HG02973 (cell line): ENCODE results near the gene SEPTIN12.

Experiments used
- ATAC-seq: cut with Tn5 transposase; IDR thresholded peaks from one replicate; pipeline ENCODE4 v1.9.1; 2021; ENCODE audit warnings: moderate library complexity; ENCODE audit not compliant: unreplicated experiment

The SEPTIN12 gene

DNA sequence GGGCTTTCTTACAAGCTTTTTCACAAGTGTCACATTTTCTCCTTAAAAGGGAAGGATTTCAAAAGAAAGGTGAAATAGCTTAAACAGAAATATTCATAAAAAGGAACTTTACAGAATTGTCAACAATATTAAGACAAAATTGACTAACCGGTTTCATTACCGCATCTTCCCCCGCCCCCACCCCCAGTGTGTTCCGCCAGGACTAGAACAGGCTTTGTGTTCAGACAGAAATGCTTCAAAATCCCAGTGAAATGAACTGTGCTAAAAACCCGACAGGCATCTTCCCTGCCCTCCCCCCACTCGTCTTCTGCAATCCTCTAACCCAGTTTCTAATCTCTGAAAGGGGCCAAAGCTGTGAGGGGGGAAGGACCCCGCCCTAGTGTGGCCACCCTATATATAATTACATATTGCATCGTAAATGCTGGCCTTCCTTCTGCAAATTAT lies 15.3 kb upstream of the SEPTIN12 start:
- ATAC-seq: no peak

DNA sequence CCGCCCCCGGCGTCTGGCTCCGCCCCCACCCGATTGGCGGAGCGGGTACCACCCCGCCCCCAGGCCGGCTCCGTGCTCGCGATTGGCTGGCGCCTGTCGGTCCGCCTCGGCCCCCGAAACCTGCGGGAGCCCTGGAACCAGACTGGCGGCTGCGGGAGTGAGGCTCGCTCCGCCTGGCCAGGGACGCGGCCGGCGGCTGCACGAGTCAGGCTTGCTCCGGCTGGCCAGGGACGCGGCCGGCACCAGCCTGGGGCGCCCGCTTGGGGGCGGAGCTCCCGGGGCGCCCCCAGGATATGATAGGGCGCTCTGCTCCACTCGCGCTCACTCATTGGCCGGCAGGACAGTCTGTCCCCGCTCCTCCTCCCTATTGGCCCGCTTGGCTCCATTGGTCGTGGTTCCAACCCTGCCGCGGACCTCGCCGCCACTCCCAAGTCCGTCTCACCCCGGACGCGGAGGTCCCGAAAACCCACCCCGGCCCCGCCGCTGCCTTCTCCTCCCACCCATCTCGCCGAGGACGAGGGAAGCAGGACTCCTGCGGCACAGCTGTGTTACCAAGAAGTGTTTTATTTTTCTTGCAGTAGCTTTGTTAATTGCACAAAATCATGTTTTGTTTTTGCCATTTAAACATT lies 14.6 kb upstream of the SEPTIN12 start:
- peak; percentile 90 for ATAC-seq

DNA sequence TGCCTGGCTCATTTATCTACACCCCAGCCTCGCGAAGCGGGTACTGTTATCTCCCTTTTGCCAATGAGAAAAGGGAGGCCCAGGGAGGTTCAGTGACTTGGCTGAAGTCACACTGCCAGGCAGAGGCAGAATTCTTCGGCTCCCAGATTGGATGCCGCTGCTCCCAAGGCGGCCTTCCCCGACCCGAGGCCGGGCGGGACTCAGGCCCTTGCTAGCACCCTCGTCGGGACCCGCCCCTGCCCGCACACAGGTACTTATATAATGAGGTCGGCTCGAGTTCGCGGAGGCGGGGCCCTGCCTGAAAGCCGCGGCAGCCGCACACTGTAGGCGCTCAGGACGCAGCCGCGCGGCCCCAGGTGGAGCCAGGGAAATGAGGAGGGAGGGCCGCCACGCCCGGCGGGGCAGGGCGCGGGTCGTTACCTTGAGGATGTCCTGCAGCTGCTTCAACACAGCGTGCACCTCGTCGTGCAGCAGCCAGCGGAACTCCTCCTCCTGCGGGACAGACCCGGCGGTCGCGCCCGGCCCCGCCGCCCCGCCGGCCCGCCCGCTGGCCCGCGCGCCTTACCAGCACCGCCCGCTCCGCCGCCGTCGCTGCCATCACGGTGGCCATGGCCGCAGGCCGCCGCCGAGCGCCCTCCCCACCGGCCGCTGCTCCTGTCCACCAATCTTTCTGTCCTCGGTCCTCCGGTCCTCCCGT lies 14.0 kb upstream of the SEPTIN12 start, which contains the start of gene ROGDI:
Gene ROGDI, minus strand, starts transcription at position 672 of the 697 bp plus-strand sequence. Its CDS starts 62 bp downstream, at position 610.
- ATAC-seq: peak; percentile 38

- no peak for ATAC-seq
These were observed 13.2 kb upstream of the SEPTIN12 start for GRCh38 chr16:4801051-4801961.

GRCh38 chr16:4800290-4801041 lies 12.3 kb upstream of the SEPTIN12 start:
- ATAC-seq: no peak

DNA sequence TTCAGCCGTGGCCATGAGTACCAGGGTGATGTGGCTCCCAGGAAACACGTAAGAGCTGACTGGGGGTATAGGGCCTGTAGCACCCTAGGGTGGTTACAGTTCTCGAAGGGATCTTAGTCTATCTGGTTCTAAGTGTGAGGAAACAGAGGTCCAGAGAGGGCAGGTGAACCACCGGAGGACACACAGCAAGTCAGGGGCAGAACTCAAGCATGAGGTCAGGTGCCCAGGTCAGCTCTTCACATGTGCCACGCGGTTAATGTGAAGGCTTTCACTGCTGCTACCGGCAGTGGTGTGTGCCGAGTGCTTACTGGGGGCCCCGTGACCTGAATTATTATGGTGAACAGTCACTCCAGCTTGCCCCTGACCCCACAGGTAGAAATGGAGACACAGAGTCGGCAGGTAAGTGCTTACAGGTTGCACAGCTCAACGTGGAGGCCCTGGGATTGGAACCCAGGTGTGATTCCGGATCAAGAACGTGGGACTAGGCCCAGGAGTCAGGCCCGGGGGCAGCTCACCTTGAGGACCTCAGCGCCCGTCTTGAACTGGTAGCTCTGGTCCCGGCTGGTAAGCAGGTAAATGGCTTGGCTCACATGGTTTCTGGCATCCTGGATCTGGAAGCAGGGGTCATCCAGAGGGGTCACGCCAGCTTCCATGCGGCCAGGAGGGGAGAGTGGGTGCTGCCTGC lies 11.2 kb upstream of the SEPTIN12 start:
- no peak for ATAC-seq

DNA sequence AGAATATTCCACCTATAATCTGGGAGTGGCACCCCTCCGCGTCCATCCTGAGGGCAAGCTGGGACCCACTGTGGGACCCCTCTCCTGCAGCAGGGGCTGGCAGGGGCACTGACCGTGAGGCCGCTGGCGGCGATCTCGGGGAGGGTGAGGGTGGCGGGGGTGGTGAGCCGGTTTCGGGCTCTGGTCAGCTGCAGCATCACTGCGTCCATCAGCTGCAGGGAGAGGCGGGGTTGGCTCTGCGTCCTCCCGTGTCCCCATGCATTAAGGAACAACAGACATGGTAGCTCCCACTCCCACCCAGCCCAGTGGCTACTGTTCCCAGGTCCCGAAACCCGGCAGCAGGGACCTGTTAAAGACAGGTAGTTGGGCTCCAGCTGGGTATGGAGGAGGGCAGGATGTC lies 10.3 kb upstream of the SEPTIN12 start:
- ATAC-seq: no peak

DNA sequence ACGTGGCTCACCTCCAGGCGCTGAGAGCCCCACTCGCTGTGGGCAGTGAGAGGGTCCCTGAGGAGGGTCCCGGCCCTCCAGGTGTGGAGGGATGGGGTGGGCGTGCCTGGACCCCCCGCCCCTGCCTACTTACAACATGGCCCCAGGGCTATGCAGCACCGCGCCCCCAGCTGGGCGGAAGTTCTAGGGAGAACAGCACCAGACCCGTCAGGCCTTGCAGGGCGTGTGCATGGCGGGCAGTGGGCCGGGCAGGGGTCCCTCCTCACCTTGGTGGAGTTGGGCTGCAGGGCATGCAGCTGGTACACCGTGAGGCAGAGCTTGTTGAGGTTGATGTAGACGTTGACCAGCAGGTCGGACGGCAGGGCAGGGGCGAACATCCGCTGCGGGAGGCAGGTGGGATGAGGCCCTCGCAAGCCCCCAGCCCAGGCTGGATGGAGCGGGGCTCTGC lies 9.7 kb upstream of the SEPTIN12 start:
- no peak for ATAC-seq

DNA sequence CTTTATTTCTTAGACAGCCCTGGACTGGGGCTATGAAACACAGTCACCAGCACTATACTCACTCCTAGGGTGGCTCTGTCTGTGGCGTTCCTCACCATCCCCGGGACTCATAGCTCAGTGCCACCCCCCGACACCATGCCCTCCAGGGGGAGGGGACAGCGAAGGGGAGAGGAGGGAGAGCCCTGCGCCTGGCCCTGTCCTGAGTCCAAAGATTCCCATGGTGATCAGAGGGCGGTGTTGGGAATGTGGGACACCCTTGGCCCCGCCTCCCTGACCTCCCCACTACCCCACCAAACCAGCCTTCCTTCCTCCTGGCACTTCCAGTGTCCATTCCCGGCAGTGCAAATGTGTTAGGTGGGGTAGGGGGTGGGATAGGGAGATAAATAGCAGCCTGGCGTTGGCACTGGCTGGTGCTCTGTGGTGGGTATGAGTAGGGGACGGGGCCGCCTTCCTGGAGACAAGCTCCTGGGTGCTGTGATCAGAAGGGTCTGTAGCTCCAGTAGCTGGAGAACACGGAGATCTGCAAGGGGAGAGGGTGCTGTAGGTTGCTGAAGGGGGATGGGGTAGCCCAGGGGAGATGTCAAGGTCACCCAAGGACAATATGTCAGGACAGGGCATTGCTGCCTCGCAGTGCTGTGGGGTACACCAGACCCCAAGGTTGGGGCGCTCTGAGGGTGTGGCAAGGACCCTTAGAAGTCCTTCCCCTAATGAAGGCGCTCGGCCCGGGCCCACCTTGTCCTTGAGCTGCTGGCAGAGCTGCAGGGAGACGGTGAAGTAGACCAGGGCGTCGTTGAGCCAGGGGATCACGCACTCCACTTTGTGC lies 9.0 kb upstream of the SEPTIN12 start:
- no peak for ATAC-seq

DNA sequence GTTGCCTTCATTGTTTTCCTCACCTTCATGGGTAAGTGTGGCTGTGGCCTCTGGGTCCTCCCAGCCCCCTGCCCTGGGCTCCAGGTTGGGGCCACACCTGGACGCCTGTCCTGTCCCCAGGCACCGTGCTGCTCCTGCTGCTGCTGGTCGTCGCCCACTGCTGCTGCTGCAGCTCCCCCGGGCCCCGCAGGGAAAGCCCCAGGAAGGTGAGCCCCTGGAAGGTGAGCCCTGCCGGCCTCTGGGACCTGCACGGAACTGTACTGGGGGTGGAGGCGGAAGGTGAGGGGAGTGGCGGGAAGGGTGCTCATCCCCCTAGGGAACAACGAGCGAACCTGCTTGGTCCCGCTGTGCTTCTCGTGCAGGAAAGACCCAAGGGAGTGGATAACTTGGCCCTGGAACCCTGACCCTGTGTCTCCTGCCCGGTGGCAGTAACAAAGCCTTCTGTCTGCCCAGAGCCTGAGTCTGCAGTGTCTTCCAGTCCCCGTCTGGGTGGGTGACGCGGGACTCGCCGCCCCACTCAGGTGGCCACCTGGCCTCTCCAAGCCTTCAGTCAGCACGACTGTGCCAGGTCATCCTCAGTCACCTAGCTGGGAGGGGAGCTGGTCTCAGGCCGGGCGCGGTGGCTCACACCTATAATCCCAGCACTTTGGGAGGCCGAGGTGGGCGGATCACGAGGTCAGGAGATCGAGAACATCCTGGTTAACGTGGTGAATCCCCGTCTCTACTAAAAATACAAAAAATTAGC lies 7.9 kb upstream of the SEPTIN12 start:
- ATAC-seq: no peak

DNA sequence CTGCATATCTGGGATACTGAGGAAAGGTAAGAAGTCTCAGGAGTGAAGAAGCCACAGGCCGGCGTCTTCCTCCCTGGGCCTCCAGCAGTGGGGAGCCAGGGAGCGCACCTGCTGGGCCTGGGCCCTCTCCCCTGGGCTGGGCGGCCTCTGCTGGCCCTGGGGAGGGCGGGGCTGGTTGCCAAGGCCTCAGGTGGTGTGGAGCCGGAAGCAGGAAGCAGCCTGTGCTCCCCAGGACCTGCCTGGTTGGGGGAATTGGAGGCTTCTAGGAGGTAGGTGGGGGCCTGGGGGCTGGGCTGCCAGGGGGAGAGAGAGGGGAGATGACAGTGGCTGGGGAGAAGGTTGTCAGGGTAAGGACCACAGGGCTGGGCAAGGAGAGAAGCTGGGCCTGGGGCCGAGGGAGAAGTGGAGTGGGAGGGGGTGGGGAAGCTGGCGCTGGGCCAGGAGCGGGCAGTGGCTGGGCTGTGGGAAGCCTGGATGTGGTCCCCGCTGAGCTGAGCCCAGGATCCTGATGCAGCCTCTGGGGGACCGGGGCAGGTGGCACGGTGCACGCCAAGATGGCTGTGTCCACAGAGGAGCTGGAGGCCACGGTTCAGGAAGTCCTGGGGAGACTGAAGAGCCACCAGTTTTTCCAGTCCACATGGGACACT lies 7.2 kb upstream of the SEPTIN12 start, which contains the start of gene SMIM22:
Gene SMIM22, plus strand, starts transcription at position 189 of the 647 bp plus-strand sequence. Its CDS starts 366 bp downstream, at position 555.
- no peak for ATAC-seq

- ATAC-seq: no peak
These were observed 4.9 kb upstream of the SEPTIN12 start for GRCh38 chr16:4792951-4793513.

- ATAC-seq: no peak
These were observed 2.7 kb upstream of the SEPTIN12 start for GRCh38 chr16:4790871-4791270.

DNA sequence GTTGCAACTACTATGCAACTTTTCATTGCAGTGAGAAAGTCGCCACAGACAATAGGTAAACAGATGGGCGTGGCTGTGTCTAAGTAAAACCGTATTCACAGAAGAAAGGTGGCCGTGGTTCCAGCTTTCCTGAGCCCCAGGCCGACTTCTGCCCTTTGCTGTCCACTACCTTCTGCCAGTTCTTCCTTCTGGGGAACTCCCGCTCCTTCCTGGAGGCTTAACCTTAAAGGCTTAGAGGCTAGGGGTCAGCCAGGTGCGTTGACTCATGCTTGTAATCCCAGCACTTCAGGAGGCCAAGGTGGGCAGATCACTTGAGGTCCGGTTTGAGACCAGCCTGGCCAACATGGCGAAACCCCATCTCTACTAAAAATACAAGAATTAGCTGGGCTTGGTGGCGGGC lies 2.1 kb upstream of the SEPTIN12 start:
- ATAC-seq: no peak

GRCh38 chr16:4788910-4789309 lies 765 bp upstream of the SEPTIN12 start:
- no peak for ATAC-seq

- ATAC-seq: no peak
These were observed 344 bp upstream of the SEPTIN12 start for GRCh38 chr16:4788489-4788889.

GRCh38 chr16:4787068-4787467 lies 1.1 kb downstream of the SEPTIN12 start:
- ATAC-seq: no peak
